OCI-LY3 (cell line): ENCODE data around the gene RABGAP1.

Experiments
- H2AFZ ChIP-seq: fragments of 200-600, 300-600 bp; shearing (Covaris generic); 2 replicates; pipeline ENCODE4 v1.6.0; 2014; ENCODE audit warnings: antibody characterized with exemption, low read depth, low read length
- H3K27ac ChIP-seq: fragments of 200-600, 300-600 bp; sonication (generic); 2 replicates; pipeline ENCODE4 v1.5.1; 2014; ENCODE audit warnings: mild to moderate bottlenecking, low read length, moderate library complexity, mixed read lengths
- H3K27me3 ChIP-seq: fragments of 200-600, 300-600 bp; sonication (generic); 2 replicates; pipeline ENCODE4 v1.6.1; 2014; ENCODE audit warnings: low read depth, low read length, mixed read lengths
- H3K36me3 ChIP-seq: fragments of 200-600, 300-600 bp; sonication (generic); replicated peaks from 2 replicates; pipeline ENCODE3; 2014; ENCODE audit warnings: low read depth, low read length, mixed read lengths
- H3K4me1 ChIP-seq: fragments of 300-600, 200-600 bp; sonication (generic); 2 replicates; pipeline ENCODE4 v1.6.1; 2014; ENCODE audit warnings: low read length, mixed read lengths
- H3K4me2 ChIP-seq: fragments of 200-600, 300-600 bp; sonication (generic); 2 replicates; pipeline ENCODE4 v1.6.1; 2014; ENCODE audit warnings: low read length, mixed read lengths
- H3K4me3 ChIP-seq: fragments of 300-600, 200-600 bp; sonication (generic); 2 replicates; pipeline ENCODE4 v1.5.1; 2014; ENCODE audit warnings: antibody characterized with exemption, mild to moderate bottlenecking, low read length, moderate library complexity
- H3K79me2 ChIP-seq: fragments of 300-600, 200-600 bp; shearing (Covaris generic); 2 replicates; pipeline ENCODE4 v1.6.1; 2014; ENCODE audit warnings: mild to moderate bottlenecking, low read length, mixed read lengths
- H3K9ac ChIP-seq: fragments of 300-600, 200-600 bp; shearing (Covaris generic); 2 replicates; pipeline ENCODE4 v1.6.0; 2014; ENCODE audit warnings: mild to moderate bottlenecking, low read length, moderate library complexity
- H3K9me3 ChIP-seq: fragments of 200-600, 300-600 bp; shearing (Covaris generic); 2 replicates; pipeline ENCODE4 v1.6.1; 2014; ENCODE audit warnings: low read length, mixed read lengths; ENCODE audit not compliant: insufficient read depth
- H4K20me1 ChIP-seq: fragments of 200-600, 300-600 bp; sonication (generic); 2 replicates; pipeline ENCODE4 v1.6.1; 2016; ENCODE audit warnings: low read length, mixed read lengths; ENCODE audit not compliant: insufficient read depth
- EZH2phosphoT487 ChIP-seq: fragments of 200-600 bp; shearing (Covaris generic); IDR thresholded peaks from 2 replicates; pipeline ENCODE4 v1.6.1; 2018; ENCODE audit warnings: antibody characterized with exemption, mixed run types, low read depth
- TF ChIP-seq, protein P1 (sequence below): fragments of 200-600, 300-600 bp; sonication (generic); IDR thresholded peaks from 2 replicates; pipeline ENCODE4 v1.5.1; 2014; ENCODE audit warnings: antibody characterized with exemption, low read length, low read depth

The RABGAP1 gene

DNA sequence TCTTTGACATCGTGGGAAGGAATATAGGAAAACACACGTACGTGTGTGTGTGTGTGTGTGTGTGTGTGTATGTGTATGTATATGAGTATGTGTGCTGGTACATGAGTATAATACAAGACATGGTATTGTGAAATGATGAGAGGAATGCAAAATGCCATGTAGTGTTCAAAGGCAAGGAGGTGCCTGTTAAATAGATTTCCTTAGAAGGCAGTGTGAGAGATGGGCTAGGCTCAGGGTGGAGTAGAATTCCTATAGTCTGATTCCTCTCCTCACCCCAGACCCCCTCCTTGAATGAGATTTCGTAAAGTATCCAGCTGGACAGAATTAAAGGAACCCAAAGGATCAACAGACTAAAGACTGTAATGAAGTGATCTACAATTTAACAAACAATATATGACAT is 103.8 kb downstream of the RABGAP1 start:
- no peak overlapping the region for H3K4me3 ChIP-seq
- H3K27ac ChIP-seq: no peak overlapping the region
- H3K9me3 ChIP-seq: no peaks in the 10 kb centered on the region
- H3K9ac ChIP-seq: no peak overlapping the region
- no peaks in the 10 kb centered on the region for H3K79me2 ChIP-seq
- peaks cover 24% of the 10 kb centered on the region for H3K36me3 ChIP-seq
- no peaks in the 10 kb centered on the region for H3K4me1 ChIP-seq
- TF ChIP-seq, protein P1, sequence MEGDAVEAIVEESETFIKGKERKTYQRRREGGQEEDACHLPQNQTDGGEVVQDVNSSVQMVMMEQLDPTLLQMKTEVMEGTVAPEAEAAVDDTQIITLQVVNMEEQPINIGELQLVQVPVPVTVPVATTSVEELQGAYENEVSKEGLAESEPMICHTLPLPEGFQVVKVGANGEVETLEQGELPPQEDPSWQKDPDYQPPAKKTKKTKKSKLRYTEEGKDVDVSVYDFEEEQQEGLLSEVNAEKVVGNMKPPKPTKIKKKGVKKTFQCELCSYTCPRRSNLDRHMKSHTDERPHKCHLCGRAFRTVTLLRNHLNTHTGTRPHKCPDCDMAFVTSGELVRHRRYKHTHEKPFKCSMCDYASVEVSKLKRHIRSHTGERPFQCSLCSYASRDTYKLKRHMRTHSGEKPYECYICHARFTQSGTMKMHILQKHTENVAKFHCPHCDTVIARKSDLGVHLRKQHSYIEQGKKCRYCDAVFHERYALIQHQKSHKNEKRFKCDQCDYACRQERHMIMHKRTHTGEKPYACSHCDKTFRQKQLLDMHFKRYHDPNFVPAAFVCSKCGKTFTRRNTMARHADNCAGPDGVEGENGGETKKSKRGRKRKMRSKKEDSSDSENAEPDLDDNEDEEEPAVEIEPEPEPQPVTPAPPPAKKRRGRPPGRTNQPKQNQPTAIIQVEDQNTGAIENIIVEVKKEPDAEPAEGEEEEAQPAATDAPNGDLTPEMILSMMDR: no peak
- no peak for TF ChIP-seq EZH2phosphoT487
- no peak overlapping the region for H3K4me2 ChIP-seq
- no peaks in the 10 kb centered on the region for H3K27me3 ChIP-seq
- no peaks in the 10 kb centered on the region for H4K20me1 ChIP-seq
- no peak overlapping the region for H2AFZ ChIP-seq

- Histone ChIP-seq H3K36me3 (peaks cover 19% of the 10 kb centered on the region), H3K4me1 (no peaks in the 10 kb centered on the region), H3K9me3 (no peaks in the 10 kb centered on the region), H2AFZ (no peak overlapping the region), H3K4me2 (no peak overlapping the region), H3K27me3 (no peaks in the 10 kb centered on the region), H3K9ac (no peak overlapping the region), H3K79me2 (no peaks in the 10 kb centered on the region), H3K27ac (no peak overlapping the region), H3K4me3 (no peak overlapping the region), H4K20me1 (no peaks in the 10 kb centered on the region)
- TF ChIP-seq EZH2phosphoT487: no peak
- TF ChIP-seq, protein P1: no peak
These were observed 105.8 kb downstream of the RABGAP1 start for GRCh38 chr9:123046406-123047195.

DNA sequence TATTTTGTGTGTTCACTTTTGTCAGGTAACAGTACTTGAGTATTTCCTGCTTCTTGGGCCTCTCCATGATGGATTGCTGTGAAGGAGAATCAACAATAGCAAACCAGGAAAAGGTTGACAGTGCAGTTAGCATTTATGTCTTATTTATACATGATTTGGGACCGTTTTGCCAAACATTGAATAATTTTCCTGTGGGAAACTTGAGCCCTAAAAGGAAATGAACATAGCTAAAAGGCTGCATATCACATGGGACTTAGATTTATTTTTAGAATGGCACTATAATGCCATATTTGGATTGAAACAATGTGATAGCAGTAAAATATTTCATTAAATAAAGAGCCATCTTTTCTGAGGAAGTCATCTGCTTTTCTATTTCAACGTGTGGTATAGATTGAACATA is 107.9 kb downstream of the RABGAP1 start:
- no peaks in the 10 kb centered on the region for H3K27me3 ChIP-seq
- H3K9ac ChIP-seq: no peak overlapping the region
- no peak overlapping the region for H3K4me2 ChIP-seq
- H3K9me3 ChIP-seq: no peaks in the 10 kb centered on the region
- no peak overlapping the region for H2AFZ ChIP-seq
- no peak overlapping the region for H3K4me3 ChIP-seq
- H3K27ac ChIP-seq: no peak overlapping the region
- H3K79me2 ChIP-seq: no peaks in the 10 kb centered on the region
- H3K36me3 ChIP-seq: peaks cover 4% of the 10 kb centered on the region
- H4K20me1 ChIP-seq: no peaks in the 10 kb centered on the region
- H3K4me1 ChIP-seq: no peaks in the 10 kb centered on the region
- TF ChIP-seq EZH2phosphoT487: no peak
- TF ChIP-seq, protein P1: no peak

GRCh38 chr9:123049589-123050222 is 108.9 kb downstream of the RABGAP1 start:
- no peaks in the 10 kb centered on the region for H3K79me2 ChIP-seq
- no peaks in the 10 kb centered on the region for H3K4me1 ChIP-seq
- H3K9me3 ChIP-seq: no peaks in the 10 kb centered on the region
- H2AFZ ChIP-seq: no peak overlapping the region
- peaks cover 9% of the 10 kb centered on the region for H3K36me3 ChIP-seq
- no peak for TF ChIP-seq EZH2phosphoT487
- TF ChIP-seq, protein P1: no peak
- H3K4me2 ChIP-seq: no peak overlapping the region
- no peak overlapping the region for H3K27ac ChIP-seq
- H3K9ac ChIP-seq: no peak overlapping the region
- H4K20me1 ChIP-seq: no peaks in the 10 kb centered on the region
- no peaks in the 10 kb centered on the region for H3K27me3 ChIP-seq
- no peak overlapping the region for H3K4me3 ChIP-seq
